HTERT RPE-1 (cell line): ENCODE measurements around the gene TNNC1.

Source experiments
- in situ Hi-C: fragments of 300-500 bp; cut with MboI; formaldehyde crosslinking; loops from 4 replicates; pipeline ENCODE4 v1.14.3; 2020; ENCODE audit warnings: low sequenced_read_pairs

Gene TNNC1

DNA sequence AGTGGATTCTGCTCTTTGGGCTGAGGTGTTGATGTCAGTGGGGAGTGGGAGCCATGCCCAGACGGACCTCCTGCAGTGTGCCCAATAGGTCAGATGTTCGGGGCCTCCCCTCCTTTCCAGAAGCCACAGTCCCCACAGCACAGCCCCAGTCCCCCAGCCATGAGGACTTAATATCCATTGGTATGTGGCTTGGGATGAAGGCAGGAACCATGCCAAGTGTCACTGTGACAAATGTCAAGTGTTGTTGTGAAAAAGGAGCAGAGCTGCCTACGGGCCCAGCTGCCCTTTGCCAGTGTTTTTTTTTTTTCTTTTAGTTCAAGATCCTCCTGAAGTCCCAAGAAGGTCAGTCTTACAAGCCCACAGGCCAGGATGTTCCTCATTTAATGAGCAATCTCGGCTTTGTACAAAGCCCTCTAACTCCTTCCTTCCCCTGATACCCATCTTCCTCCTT is 21.1 kb downstream of the TNNC1 start:
- in situ Hi-C loops: no loop called here

- in situ Hi-C loops: no loop called here
Measured at GRCh38 chr3:52432225-52432624, 21.6 kb downstream of the TNNC1 start.

- in situ Hi-C loops: no loop called here
Measured at GRCh38 chr3:52431459-52432223, 22.2 kb downstream of the TNNC1 start.

DNA sequence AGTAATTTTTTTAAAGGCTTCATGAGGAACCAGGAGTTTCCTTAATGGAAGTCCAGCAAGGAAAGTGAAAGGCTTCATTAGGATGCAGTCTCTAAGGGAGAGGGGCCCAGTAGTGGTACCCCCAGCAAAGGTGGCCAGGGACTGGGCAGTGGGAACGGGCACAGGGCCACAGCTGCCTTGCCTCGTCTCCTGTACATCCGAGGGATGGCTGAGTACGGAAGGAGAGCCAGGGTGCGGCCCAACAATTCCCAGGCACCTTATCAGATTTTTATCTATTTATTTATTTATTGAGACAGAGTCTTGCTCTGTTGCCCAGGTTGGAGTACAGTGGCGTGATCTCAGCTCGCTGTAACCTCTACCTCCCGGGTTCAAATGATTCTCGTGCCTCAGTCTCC is 23.4 kb downstream of the TNNC1 start:
- in situ Hi-C loops: no loop called here

DNA sequence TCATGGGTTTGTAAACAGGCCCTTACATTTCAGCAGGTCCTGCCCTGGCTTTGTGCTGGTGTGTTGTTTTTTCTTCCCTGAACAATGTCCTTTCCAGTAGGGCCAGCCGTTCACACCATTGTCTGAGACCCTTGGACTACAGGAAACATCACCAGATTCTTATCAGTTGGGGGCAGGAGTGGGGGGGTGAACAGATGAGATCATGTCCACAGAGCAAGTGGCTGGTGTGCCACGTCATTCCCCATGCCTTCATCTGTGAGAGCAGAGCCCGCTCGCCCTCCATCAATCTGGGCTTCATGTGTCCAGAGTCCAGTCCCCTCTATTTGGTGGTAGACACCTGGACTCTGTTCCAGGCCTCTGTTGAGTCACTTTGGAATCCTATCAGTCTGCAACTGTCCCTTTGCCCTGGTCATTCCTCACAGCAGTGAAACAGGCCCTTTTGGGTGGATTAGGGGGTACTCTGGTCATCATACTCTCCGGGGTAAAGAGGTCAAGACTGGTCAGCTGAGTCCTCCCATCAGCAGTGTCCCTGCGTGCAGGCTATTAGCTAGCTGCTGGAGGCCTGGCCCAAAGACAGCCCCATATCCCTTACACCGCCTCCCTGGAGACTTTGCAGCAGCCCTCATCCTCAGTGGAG is 23.9 kb downstream of the TNNC1 start:
- in situ Hi-C loops: no loop called here

DNA sequence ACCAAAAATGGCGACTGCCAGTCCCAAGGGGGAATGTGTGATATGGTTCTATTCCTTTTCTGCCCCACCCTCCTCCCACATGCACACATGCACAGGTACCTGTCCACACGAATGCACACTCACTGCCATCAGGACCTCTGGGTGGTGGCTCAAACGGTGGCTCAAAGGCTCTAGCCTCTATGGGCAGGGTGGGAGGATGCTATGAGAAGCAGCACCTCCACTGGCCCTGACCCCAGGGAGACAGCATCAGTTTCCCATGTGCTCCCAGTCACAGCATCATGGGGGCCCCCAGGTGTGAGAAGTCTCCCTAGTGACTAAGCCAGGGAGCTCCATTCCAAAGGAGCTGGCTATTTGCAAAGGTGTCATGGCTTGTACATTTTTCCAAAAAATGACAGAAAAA is 24.8 kb downstream of the TNNC1 start:
- in situ Hi-C loops: no loop called here

GRCh38 chr3:52428151-52429005 is 25.5 kb downstream of the TNNC1 start:
- in situ Hi-C loops: no loop called here

GRCh38 chr3:52423173-52423572 is 30.7 kb downstream of the TNNC1 start:
- in situ Hi-C loops: no loop called here

DNA sequence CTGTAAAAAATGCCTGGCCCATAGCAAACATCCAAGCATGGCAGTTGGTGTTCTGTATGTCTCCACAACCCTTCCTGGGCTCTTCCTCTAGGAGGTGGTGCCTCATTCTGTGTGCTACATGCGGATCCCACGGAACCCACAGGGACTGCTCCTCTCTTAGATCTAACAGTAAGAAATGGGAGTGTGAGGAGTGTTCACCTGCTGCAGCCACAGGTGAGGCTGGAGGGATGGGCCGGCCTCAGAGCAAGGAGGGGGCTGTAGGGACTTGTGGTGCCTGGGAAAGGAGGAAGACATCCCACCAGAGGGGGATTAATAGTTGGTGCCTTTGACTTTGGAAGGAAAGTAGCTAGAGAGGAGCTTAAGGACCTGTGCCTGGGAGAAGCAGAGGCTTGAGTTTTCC is 31.2 kb downstream of the TNNC1 start:
- in situ Hi-C loops: no loop called here

GRCh38 chr3:52420388-52420787 is 33.5 kb downstream of the TNNC1 start:
- in situ Hi-C loops: no loop called here

DNA sequence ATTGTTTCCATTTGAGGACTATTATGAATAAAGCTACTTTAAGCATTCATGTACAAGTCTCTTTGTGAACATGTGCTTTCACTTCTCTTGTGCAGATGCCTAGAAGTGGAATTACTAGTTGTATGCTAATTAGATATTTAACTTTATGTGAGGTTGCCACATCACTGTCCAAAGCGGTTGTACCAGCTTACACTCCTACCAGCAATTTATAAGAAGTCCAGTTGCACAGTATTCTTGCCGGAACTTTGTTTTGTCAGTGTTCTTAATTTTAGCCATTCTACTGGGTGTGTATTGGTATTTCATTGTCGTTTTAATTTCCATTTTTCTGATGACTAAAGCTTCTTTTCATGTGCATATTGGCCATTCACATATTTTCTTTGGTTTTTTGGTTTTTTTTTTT is 38.0 kb downstream of the TNNC1 start:
- in situ Hi-C loops: no loop called here

DNA sequence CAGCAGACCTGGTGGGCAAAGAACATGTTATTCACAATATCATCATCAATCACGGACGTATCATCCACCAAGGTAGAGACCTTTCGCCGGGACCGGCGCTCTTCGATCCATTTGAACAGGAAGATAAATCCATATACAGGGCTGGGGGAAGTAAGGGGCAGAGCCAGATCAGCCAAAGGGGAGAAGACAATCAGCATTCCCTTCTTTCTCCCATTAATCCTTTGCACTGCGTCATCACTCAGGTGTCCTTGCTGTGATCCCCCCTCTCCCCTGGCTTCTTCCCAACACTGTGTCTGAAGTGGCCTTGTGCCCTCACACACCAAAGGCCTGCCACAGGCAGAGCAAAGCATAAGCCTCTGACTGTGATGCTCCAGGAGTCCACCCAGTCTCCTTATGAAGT is 45.4 kb downstream of the TNNC1 start:
- in situ Hi-C loops: no loop called here

DNA sequence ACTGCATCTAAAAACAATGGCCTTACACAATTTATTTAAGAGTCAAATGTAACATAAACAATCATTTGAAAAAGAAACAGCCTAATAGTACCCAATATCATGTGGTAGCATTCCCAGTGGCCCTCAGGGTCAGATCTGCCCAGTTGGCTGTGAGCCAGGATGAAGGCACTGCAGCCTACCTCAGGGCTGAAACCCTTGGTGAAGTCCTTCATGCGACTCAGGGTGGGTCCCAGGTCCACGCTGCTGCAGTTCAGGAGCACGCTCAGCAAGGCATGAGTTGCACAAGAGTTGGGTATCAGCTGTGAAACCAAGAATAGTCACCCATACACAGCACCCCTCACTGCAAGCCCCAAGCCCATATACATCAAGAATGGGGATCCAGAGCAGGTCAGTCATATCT is 46.1 kb downstream of the TNNC1 start:
- in situ Hi-C loops: no loop called here

- in situ Hi-C loops: no loop called here
Measured at GRCh38 chr3:52406791-52407510, 46.9 kb downstream of the TNNC1 start.

DNA sequence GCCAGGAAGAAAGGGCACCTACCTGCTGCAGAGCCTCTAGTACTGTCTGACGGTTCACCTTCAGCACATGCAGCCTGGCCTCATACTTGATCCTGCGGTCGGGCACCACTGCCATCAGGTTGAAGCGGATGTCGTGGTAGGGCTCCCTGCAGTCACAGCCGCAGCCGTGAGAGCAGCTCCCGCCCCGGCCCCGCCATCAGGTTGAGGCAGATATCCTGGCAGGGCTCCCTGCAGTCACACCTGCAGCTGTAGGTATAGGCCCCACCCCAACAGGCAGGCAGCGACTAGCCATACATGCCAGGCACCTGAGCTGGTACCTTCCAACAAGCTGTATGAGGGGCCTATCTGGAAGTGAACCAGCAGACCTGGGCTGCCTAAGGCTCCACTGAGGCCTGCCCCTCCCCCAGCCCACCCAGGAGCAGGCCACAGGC is 47.6 kb downstream of the TNNC1 start:
- in situ Hi-C loops: no loop called here

DNA sequence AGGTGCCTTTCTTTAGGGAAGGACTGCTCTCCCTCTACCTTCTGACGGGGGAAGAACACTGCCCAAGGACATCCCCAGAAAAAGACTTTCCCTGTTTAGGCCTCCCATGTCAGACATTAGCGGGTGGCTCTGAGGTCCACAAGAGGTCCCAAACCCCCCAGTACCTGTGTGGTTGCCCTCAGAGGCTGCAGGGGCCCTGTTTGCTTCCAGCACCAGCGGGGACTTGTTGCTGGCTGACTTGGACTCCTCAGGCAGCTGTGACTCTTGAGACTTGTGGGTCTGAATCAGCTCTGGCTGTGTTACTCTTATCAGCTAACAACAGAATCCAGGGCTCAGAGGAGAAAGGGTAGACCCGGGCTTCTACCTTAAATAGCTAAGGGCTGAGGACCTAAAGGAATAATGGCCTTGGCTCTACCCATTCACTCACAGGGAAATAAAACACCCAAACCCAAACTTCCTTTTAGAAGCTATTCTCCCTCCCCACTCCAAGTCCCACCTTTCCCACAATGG is 48.2 kb downstream of the TNNC1 start:
- in situ Hi-C loops: no loop called here

DNA sequence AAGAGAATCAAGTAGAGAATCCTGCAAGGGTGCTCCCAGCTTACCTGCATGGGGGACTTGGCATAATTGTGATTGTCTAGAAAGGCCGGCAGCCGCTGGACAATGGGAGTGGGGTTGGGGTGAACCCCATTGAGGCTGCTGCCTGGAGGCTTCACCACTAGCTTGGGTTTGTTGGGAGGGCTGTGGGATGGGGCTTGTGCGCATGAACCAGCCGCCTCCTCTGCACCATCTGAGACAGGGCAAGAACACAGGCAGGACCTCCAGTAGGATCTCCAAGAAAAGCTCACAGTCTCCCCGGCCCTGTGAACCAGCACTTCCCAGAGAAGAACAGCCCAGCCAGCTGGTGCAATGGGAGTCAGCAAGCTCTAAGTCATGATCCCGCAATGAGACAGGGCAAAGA is 48.8 kb downstream of the TNNC1 start:
- in situ Hi-C loops: no loop called here

GRCh38 chr3:52404391-52404790 is 49.5 kb downstream of the TNNC1 start:
- in situ Hi-C loops: no loop called here

GRCh38 chr3:52403955-52404354 is 49.9 kb downstream of the TNNC1 start:
- in situ Hi-C loops: no loop called here

DNA sequence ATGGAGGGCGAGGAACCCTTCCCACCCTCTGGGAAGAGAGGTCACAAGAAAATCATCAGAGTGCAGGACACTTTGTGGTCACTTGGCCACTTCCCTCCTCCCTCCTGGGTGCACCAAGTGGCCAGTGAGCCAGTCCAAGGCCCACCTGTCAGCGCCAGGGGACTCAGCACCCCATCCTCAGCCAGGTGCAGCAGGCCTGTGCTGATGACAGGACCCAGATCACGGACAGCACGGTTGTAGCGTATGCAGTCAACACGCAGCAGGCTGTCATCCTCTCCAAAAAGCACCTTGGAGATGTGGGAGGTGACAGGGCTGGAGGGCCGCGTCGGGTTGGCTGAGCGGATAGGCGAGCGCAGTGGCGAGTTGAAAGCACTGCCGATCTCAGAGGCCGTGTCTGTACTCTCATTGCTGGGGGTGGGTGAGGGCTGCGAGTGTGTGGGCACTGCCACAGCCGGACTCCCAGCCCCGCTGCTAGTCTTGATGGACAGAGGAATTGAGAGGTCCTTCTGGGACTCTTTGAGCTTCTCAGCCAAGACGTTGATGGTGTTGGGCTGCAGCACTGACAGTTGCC is 50.5 kb downstream of the TNNC1 start:
- in situ Hi-C loops: no loop called here
